Stimulated activated CD4-positive, alpha-beta T cell treated with anti-CD3 and anti-CD28 coated beads, TNF-alpha, amount 100 ng/mL, for 4 hours (primary cell): ENCODE measurements around the gene ASXL1.

ENCODE experiments used
- DNase-seq, 3 experiments: peaks; one replicate each; pipeline ENCODE4 v3.0.0-alpha.2; 2020; ENCODE audit warnings: low read depth in 3 of 3

Gene ASXL1

DNA sequence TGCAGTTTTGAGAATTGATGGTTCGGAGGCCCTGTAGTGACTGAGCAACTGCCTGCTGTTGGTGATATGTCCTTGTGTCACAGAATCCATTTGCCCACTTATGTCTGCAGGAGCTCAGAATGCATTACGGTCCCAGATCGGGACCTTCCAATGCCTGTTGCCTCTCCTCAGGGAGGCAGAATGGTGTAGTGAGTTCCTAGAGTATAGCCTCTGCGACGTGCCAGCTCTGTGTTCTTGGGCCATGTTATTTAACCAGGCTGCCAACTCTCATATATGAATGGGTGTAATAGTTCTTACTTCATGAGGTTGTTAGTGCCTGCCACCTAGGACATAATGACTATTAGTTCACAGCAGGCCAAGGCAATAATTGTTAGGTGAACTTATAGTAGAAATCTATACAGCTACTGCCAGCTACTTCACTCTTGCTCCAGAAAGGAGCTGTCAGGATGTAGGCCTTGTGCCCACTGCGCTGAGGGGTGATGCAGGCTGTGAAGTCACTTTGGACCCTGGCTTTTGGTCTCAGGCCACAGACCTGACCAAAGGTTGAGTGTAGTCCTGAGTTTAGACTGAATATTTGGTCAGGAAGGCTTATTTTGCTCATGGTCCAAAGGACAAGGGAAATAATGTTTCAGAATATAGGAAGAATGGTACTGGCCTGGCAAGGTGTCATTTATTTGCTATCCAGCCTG lies 82.1 kb downstream of the ASXL1 start:
- DNase-seq = no peak

DNA sequence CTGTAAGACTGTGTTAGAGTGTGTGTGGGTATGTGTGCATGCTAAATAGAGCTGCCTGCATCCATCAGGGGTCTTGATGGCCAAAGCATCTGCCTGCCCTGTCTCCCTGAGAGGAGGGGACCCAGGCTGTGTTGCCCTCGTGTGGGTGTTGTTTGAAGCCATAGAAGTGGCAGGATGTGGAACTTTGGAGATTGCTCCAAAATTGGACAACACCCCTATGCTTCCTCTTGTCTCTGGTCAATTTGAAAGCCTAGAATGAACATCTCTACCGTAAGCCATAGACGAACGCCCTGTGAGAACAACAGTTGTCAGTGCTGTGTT lies 82.6 kb downstream of the ASXL1 start:
- DNase-seq = no peak

- no peak for DNase-seq
Observed at GRCh38 chr20:32441638-32442037, 83.5 kb downstream of the ASXL1 start.

DNA sequence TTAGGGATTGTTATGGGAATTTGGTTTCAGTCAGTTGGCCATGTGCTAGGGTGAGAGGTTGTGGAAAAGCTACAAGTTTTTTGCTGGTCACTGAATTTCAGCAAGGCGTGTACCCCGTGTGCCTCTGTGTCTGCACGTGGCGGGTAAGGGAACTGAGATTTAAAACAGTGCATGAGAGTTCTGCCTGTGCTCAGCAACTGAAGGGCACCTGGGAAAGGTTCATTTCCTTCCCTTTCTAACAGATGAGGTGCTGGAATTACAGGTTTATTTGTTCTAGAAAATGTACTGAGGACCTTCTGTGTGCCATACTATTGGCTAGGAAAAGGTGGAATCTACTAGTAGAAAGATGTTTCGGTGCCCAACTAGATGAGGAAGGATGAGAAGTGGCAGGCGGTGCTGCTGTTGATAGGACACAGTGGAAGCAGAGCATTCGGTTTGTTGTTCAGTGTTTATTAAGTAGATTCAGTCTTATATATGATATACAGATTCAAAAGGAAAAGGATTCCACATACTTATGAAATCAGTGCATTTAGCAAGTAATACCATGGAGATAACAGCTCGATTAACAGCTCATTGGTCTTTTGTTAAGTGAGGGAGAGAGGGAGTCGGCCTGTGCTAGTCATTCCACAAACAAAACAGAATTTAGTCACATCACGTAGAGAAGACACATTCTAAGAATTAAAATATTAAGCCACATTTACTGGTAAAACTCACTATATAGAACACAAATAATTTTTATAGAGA lies 84.7 kb downstream of the ASXL1 start:
- no peak for DNase-seq

GRCh38 chr20:32443386-32443974 lies 85.3 kb downstream of the ASXL1 start:
- no peak for DNase-seq

DNA sequence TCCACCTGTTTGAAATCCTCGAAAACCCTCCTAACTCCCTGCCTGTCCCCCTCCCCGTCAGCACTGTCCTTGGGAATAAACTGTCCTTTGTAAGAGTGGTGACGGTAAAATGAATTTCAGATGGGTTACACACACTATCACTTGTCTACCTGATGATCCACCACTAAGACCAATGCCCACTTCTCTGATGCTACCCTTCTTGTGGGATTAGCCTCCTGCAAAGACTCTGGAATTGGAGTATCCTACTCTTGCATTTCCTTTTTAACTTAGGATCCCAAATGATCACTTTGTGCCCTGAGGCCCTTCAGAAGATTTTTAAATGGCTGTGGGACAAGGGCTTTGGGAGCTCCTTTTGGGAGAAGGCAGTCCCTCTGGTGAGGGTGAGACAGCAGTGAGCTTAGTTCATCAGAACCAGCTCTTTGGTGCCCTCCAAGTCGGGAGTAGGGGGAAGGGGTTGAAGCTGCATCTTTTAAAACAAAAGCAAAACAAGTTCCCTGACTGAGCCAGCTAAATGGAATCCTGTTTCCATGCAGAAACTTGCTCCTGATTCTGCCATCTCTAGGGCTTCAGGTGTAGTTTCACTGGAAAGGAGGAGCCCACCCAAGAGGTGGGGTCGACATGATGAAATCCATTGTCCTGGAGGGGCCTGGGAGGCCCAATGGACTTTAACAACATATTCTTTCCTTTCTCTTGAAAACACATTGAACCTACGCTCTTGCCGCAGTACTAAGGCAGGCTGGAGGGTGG lies 86.5 kb downstream of the ASXL1 start:
- no peak for DNase-seq

- DNase-seq = no peak
Observed at GRCh38 chr20:32445539-32446273, 87.6 kb downstream of the ASXL1 start.

- DNase-seq = no peak
Observed at GRCh38 chr20:32446301-32447100, 88.4 kb downstream of the ASXL1 start.

DNA sequence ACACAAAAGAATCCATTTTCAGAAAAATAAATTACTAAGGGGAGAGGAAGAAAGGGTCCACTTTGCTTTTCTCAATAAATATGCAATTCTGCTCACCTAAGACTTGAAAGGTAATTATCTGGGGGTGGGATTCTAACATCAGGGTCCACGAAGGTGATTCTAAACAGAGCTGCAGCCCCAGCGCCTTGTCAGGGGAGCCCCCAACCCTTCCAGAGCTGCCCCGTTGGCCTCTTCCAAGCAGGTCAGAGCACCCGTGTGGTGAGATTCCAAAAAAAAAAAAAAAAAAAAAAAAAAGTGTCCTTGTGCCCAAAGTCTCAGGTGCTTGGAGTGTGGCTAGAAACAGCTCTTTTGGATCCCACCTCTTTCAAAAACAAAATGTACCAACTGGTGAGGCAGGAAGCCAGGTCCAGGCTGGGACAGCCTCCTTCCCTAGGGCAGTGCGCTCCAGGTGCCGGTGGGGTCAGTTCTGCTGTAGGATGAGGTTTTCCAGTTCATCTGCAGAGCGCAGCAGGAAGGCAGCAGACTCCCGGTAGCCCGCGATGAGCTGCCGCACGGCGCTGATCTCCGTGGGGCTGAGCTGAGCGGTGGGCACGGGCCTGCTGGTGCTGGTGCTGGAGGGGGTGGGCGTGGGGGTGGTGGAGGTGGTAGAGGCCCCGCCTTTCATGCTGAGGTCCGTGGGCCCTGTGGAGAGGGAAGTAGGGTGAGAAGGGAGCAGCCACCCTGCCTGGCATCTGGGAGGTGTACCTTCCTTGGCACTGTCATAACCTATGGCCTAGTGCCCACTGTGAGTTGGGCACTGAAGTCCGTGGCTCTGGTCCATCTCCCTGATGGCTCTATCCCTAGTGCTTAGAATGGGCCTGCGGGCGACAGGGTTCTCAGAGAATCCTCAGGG lies 89.3 kb downstream of the ASXL1 start:
- DNase-seq = no peak

- DNase-seq = no peak
Observed at GRCh38 chr20:32448306-32449056, 90.3 kb downstream of the ASXL1 start.

GRCh38 chr20:32449057-32449889 lies 91.1 kb downstream of the ASXL1 start:
- no peak for DNase-seq

DNA sequence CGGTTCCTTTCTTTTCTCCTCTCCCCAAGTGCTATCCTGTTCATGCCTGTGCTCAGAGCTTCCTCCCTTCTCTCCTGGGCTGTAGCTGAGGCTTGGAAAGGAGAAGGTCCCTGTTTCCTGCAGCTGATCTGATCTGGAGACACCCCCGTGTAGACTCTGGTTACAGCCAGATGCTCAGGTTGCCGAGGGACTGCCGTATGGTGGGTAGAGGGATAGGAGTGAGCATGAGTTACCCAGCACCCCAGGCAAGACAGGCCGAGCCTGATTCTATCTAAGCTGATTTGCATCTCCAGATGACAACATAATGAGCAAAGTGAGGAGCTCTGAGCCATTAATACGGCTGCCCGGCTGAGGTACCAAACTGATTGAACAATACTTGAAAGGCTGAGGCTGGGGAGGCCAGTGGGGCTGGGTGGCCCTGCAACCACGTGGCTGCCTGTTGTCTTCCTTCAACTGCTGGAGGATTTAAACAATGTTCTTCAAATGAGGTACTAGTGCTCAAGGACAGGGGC lies 91.8 kb downstream of the ASXL1 start:
- no peak for DNase-seq

- no peak for DNase-seq
Observed at GRCh38 chr20:32450484-32451061, 92.4 kb downstream of the ASXL1 start.

GRCh38 chr20:32451340-32451681 lies 93.2 kb downstream of the ASXL1 start:
- no peak for DNase-seq

DNA sequence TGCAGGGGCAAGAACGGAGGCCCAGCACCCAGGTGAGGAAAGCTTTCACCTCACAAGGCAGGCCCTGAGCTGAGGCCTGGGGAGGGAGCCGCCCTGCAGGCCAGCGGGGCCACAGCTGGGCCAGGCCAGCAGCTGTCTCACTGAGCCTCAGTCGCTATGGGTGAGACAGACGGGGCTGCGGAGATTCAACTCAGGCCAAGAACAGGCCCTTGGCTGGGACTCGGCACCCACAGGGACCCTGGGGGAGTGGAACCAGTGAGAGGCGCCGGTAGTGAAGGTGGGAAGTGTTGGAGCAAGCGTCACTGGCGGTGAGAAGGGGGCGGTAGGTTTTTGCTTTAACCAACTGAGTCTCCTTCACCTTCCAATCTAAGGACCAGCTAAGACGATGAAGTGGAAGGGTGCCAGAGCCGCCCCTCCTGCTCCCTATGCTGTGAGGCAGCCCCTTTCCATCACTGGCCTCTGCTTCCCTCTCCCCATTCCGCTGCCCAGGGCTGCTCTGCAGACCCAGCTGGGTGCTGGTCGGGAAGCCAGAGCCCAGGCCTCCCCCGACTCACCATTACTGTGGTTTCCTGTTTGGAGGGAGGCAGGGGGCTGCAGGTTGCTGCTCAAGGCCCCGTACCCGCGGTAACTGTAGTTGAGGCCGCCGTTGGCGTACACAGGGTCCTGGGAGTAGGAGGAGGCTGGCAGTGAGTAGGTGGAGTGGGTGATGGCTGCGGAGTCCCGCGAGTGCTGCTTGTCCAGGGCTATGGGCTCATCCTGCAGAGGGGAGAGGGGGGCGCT lies 93.7 kb downstream of the ASXL1 start:
- no peak for DNase-seq

DNA sequence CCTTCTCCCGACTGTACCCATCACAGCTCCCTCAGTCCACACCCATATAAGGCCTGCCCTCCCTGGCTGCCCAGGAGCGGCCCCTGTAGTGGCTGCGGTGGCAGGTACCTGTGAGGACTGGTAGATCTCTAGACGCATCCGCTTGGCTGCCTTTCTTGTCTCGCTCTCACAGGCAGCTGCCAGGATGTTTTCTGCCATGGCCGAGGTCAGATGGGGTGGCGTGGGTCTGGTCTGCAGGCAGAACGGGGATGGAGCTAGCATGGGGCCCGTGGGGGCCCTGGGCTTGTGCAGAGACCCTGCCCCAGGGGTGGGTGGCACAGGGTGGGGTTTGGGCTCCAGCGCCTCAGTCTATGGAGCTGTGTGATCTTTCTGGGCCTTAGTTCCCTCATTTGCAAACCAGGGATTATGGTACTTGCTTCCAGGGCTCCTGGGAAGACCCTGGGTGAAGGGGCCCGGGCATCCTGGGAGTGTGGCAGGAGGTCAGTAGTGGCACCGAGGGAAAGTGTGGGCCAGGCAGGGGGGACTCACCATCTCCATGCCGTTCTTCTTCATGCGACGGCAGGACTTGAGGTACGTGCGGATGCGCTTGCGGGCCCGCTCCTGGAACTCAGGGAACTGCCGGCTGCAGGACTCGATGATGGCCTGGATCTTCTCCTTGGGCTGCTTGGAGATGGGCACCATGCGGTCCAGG lies 94.8 kb downstream of the ASXL1 start:
- no peak for DNase-seq
